GM10266 (cell line): ENCODE data around the gene IL1A.

Experiments used
- DNase-seq: peaks from one replicate; pipeline ENCODE4 v3.0.0; 2012; ENCODE audit errors: extremely low spot score
- CTCF ChIP-seq: IDR thresholded peaks from 2 replicates; pipeline ENCODE4 v1.5.1; 2012; ENCODE audit warnings: mild to moderate bottlenecking, low read depth; ENCODE audit not compliant: control insufficient read depth, insufficient read depth; ENCODE audit errors: missing control alignments

IL1A gene

GRCh38 chr2:112730791-112731190 lies 53.5 kb downstream of the IL1A start:
- DNase-seq, result no peak

DNA sequence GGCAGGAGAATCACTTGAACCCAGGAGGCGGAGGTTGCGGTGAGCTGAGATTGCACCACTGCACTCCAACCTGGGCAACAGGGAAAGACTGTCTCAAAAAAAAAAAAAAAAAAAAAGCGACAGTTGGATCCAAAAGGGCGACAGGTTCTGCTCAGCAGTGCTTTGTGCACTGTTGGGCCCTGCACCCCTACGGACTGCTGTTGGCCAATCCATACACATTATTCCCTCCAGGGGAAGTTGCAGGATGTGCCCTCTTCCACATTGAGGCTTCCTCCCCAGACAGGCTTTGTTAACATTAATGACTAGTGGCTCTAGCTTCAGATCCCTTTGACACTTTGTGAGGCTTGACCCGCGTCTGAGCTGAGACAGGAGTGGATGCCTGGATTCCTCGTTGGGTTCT lies 54.1 kb downstream of the IL1A start:
- TF ChIP-seq CTCF, result no peak
- no peak for DNase-seq

More at GRCh38 chr2:112730791-112731190, 53.5 kb downstream of the IL1A start:
- TF ChIP-seq CTCF, result no peak

DNA sequence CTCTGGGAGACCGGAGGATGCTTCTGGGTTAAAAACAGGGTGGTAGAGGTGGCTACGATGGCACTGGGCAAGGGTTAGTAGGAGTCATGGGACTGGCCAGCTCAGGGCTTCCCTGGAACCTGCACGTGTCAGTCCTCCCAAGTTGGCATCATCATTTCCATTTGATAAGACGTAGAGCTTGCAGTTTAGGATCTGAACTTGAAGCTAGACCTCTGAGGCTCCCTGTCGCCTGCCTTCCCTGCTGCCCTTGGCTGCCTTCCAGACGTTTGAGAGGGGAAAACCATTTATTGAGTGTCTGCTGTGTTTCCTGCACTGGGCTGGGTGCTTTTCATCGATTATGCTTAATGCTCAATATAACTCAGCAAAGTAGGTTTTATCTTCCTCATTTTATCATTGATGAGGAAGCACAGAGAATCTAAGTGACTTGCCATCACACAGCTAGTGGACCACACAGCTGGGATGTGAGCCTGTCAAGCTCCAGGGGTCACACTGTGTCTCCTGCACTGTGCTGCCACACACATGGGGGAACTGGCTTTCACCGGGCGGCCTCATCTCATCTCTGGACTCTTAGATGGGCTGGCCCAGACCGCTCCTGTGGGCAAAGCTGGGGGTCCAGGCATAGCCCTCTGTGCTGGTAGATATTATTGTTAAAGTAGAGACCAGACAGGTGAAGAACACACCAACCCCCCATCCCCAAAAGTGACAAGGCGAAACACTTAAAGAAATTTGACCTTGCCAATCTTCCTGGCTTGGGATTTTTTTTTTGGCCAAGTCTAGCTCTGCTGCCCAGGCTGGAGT lies 55.7 kb downstream of the IL1A start:
- DNase-seq, result no peak
- TF ChIP-seq CTCF, result no peak

DNA sequence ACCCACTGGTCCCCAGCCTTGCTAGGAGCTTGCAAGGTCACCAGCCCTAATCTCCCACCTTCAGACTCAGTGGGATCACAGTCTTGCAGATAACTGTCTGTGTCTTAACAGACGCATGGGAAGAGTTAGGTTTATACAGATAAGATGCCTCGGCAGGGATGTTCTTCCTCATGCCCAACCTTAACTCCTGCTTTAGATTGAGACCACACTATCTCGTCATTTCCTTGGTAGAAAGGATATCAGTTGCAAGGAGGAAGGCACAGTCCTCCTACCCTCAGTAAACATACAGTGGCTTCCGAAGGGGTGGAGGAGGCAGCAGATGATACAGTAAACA lies 56.3 kb downstream of the IL1A start:
- DNase-seq, result no peak
- no peak for TF ChIP-seq CTCF

DNA sequence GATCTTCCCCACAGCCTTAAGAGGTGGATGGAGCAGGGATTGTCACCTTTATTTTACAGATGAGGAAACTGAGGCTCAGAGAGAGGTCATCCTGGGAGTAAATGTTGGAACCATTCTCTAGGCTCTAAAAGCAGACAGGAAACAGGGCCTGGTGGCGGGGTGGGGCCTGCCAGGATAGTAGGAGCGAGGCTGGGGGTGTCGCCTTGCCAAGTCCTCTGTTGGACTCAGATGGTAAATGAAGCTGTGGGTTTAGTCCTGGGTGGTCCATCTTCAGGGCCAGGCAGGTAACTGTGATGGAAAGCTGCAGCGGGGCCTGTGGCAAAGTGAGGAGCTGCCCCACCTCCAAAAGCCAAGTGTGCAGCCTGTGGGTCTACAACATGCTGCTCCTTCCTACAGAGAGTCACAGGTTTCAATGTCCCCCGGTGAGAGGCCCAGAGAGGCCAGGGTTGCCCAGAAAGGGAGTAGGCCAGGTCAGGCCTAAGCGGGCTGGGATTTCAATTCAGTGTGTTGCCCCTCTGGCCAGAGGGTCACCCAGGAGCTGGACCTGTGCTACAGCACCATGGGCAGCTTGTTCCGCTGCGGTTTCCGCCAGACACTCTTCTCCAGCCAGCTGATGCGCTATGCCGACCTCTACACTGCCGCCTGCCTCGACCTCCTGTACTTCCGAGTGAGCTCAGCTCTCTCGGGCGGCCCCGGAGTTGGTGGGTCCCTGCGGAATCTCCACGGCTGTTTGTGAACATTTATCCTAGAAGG lies 56.8 kb downstream of the IL1A start:
- DNase-seq, result no peak
- TF ChIP-seq CTCF, result no peak

DNA sequence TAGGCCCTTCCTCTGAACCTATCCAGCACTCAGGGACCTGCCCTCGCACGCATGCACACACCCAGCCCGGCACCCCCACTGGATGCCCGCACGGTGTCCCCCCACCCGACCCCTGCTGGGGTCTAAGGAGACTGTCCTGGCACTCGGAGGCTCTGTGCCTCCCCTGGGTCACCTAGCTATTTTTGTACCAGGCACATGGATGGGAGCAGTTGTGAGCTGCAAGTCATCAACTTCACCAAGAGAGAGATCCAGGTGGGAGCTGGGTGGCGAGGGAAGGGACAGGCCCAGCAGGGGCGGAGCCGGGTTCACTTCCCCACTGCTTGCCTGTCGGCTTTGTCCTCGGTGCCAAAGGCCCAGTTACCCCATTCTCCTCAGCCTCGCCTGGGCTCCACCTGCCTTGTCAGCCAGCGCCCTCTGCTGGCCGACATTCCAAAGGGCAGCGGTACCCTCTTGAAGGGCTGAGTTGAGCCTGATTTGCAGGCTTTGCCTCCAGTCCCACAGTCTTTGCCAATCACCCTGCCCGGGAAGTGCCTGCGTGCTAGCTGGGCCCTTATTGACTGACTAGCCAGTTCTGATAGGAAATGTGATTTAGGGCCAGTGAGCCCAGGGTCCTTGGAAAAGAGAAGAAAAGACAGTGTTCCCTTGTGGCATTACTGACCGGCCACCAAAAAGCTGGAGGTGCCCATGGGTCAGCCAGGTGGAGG lies 57.7 kb downstream of the IL1A start:
- peak; percentile 84 for DNase-seq
- TF ChIP-seq CTCF, result peak; percentile 97
